Sigmoid colon (tissue), 4 donors: ENCODE measurements around the gene TWF2.

ENCODE experiments used
- CTCF ChIP-seq, 4 experiments: fragments of 450-650 bp in 3 of 4; fragments of 200-600 bp in 1 of 4; IDR thresholded peaks; one replicate each; pipeline ENCODE4 v1.5.1; 2016 to 2019; ENCODE audit warnings: antibody characterized with exemption in 4 of 4, mild to moderate bottlenecking in 3 of 4, moderate library complexity in 2 of 4
- EP300 ChIP-seq, 4 donors: sonication (generic); formaldehyde crosslinking; IDR thresholded peaks; one replicate each; pipeline ENCODE4 v1.6.1; 2017; ENCODE audit warnings: antibody characterized with exemption in 4 of 4
- POLR2A ChIP-seq, 2 donors: fragments of 450-650 bp; IDR thresholded peaks; one replicate each; pipeline ENCODE4 v1.6.1; 2016; ENCODE audit warnings: antibody characterized with exemption in 2 of 2, mild to moderate bottlenecking in 2 of 2, moderate library complexity in 2 of 2
- POLR2AphosphoS5 ChIP-seq, 4 donors: sonication (generic); formaldehyde crosslinking; IDR thresholded peaks; one replicate each; pipeline ENCODE4 v1.6.1; 2017; ENCODE audit warnings: antibody characterized with exemption in 4 of 4

DNA sequence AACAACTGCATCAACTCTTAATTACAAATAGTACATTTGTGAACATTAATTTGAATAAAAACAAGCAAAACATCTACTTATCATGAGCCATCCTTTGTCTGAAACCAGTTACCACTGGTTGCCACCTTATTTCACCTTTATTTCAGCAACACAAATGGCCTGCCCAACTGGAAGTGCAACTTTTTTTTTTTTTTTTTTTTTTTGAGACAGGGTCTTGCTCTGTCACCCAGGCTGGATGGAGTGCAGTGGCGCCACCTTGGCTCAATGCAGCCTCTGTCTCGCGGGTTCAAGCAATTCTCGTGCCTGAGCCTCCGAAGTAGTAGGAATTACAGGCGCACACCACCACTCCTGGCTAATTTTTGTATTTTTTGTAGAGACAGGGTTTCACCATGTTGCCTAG, 26.4 kb upstream of the TWF2 start:
- TF ChIP-seq CTCF (IDR thresholded peaks at IDR 0.05) (no peak), EP300 (IDR thresholded peaks at IDR 0.05) (no peak), POLR2A (IDR thresholded peaks at IDR 0.05) (no peak), POLR2AphosphoS5 (IDR thresholded peaks at IDR 0.05) (no peak)
